SIG-M5 treated with dmso at 0.1 percent for 504 hours (cell line): ENCODE measurements around the gene S100A12.

Experiments used
- DNase-seq: peaks from one replicate; lab custom pipeline; 2025; ENCODE audit not compliant: unreplicated experiment; lab: John Stamatoyannopoulos, UW

Gene S100A12

DNA sequence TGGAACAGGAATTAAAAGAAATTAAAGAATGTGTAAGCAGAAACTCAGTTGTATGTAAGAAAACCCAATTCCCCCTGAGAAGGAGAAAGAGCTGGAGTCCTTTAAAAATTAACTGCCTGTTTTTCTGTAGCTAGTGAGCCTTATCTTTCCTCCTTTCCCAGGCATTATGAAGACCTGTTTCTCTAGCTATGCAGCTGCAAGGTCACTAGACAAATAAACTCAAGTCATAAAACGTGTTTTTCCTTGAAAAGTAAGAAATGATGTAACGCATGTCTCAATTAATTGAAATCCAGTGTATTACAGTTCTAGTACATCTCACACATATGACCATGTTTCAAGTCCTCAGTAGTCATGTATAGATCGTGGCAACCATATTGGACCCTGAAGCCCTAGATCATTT is 5.3 kb downstream of the S100A12 start:
- DNase-seq: no peak

DNA sequence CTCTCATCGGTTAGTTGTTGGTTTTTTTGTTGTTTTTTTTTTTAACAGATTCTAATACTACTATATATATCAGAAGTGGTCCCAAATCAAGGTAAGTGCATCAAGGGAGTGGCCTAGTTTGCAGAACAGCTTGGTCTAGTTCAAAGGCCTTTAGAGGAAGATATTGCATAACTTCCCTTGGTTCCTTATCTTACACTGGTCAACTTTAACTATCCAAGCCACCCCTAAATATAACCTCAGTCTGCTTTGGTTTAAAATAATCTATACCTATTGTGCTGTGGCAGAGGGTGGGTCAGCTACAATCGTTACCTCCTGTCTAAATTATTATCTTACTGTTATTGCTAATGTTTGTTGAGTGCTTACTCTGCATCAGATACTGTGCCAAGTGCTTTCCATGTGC is 6.9 kb downstream of the S100A12 start:
- DNase-seq: peak; percentile 54

DNA sequence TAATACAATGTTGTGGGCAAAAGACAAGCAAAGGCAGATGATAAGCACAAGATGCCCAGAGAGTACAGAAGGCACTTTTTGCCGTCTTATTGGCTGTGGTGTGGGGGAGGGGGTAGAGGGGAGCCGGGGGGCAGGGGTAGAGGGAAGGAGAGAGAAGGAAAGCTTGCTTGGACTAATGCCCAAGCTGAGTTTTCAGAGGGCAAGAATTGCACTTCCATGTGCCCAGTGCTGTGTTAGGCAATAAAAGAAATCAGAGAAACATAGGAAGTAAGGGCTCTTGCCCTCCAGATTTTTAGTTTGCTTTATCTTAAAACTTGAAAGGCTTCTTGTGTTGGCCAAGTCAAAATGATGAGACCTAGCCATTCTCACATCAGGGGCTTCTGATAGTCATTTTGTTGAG is 8.3 kb downstream of the S100A12 start:
- DNase-seq: no peak

DNA sequence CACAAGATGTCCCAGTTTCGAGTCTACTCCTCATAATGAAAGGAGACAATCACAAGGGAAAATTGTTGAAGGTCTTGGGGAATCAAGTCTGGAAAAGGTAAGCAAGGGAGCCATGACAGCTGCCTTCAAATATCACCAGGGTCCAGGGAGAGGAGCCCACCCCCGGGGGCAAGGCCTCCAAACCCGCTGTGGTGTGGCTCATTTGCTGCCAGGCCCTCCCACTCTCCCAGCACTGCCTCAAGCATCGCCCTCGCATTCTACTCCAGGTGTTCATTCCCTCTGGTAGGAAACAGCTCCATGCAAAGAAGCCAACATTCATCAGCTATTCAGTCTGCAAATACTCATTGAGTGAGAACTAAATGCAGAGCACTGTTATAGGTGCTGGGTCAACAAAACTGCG is 9.2 kb downstream of the S100A12 start:
- no peak for DNase-seq

DNA sequence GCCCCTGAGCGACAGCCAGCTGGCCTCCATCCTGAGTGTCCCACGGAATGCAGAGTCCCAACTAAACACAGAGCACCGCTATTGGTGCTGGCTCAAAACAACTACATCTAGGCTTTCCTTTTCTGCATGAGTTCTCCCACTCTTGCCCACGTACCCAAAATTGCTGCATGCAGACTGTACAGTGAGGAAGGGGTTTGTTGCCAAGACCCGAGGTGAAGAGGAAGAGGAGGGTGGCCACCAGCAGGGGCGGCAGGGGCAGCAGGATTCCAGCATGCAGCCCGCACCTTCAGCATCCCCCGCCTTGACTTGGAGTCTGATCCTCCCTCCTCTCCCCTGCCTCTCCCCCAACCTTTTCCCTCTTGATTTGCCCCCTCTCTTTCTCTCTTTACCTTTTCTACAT is 9.7 kb downstream of the S100A12 start:
- DNase-seq: no peak

DNA sequence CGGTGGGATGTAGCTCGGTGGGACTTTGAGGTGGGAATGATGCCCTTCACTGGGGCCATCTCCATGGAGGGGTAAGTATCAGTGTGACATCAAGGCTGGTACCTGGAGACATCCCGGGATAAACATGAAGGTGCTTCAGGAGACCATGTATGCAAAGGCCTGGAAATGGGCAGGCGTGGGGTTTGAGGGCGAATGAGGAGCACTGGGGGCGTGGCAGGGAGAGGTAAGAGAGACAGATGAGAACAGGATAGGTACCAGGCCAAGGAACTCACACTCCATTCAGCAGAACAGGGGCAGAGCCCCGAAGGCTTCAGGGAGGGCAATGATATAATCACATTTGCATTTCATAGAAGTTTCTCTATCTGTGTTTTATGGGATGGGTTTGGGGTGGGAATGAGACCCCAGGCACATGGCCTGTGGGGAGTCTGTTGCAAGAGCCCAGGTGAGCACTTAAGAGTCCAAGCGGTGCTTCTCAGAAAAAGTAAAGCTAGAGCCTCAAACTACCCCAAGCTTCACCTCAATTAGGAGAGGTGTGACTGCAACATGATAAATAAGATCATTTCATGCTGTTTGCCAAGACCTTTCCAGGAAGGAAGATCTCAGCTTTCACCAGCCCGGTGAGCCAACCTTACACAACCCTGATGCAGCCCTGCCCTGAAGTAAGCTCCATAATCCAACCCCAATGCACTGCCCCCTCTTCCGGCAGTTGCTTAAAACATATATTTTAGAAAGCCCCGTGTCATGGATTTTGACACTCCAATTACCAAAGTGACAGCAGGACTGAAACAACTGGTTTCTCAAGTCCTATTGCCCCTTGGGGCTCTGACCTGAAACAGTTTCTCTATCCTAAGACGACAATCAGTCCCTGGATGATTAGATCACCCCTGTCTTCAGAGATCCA is 10.4 kb downstream of the S100A12 start:
- DNase-seq: peak; percentile 94

DNA sequence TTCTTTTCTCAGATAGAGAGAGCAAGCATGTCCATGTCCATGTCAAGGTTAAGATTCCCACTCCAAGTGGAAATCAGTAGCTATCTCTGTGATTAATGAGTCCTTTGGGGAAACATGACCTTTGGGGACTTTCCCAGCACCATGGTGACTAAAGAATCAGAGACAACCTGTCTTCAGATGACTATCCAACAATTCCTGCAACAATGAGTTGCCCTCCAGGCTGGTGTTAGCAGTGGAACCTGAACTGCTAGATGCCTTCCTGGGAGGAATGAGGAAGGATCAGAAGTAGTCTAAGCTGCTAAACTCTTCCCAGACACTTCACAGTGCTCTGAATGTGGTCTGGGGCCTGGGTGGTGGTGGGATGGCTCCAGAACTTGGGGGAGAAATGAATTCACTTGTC is 11.3 kb downstream of the S100A12 start:
- DNase-seq: peak; percentile 34

DNA sequence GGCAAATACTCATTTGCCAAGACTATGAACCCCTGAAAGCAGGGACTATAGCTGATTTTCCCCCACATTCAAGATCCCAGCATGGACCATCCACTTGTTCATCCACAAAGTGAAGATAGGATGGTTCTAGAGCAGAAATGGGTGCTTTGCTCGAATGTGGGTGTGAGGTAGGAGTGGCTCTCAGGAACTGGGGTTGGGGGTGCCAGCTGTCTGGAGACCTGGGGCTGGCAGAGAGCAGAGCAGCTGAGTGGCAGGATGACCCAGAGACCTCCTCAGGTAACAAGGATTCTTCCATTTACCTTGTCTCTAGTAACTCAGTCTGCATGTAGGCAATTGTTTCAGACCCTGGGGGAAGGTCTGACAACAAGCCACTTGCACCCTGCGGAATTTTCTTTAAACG is 11.8 kb downstream of the S100A12 start:
- DNase-seq: no peak

DNA sequence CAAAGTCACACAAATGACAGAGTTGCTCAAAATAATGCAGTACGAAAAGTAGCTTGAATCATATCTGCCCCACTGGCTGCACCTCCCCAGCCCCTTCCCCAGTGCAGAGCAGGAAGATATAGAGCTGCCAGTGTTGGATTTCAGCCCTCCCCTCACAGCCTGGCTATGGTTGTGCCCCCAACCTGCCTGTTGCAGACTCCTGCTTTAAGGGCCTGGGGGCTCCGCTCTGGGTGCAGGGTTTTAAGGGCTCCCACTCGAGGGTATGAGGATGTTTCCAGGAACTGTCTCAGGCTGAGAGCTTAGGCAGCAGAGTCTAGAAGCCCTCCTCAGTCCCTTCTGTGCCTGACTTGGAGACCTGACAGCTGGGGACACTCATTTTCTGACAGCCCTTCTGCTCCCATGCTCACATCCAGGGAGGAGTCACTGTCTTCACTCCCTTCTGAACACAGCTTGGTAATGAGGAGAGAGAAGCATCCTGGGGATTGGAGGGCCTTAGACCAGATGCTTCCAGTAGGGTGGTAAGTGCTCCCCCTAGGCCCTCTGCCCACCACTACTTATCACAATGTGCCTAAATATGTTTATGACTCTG is 13.1 kb downstream of the S100A12 start:
- DNase-seq: no peak

DNA sequence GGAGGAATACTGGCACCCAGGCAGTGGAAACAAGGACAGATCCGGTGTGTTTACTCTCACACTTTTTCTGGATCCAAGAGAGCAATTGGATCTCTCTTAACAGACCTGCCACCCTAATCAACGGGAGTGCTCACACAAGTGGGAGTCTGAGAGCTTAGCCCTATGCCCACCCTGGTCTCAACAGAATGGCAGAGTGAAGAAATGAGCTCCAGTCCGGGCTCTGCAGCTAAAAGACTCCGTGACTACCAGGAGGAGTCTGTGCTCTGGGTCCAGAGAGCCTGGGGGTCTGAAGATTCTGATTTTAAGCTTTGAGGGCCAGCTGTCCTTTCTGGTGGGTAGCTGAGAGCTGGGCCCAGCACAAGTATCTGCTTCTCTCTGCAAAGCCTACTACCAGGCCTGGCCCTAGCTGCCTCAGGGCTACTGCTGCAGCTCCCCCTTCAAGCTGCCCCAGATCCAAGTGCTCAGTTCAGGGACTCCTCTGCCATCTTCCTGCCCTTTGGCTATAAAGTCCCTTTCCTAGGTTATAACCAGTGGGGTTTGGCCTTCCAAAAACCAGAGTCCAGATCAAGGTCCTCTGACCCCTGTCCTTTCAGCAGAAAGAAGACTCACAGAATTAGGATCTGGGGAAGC is 13.8 kb downstream of the S100A12 start:
- DNase-seq: no peak

DNA sequence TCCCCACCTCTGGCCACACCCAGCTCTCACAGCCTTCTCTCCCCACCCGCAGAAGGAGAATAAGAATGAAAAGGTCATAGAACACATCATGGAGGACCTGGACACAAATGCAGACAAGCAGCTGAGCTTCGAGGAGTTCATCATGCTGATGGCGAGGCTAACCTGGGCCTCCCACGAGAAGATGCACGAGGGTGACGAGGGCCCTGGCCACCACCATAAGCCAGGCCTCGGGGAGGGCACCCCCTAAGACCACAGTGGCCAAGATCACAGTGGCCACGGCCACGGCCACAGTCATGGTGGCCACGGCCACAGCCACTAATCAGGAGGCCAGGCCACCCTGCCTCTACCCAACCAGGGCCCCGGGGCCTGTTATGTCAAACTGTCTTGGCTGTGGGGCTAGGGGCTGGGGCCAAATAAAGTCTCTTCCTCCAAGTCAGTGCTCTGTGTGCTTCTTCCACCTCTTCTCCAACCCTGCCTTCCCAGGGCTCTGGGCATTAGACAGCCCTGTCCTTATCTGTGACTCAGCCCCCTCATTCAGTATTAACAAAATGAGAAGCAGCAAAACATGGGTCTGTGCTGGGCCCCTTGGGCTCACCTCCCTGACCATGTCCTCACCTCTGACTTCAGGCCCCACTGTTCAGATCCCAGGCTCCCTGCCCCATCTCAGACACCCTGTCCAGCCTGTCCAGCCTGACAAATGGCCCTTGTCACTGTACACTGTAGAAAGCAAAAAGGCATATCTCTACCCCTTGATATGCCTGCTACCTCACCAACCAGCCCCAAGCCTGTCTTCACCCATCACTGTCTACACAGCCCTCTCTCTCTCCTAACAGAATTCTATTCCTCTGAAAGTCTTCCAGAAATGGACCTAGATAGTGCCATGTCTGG is 14.6 kb downstream of the S100A12 start:
- no peak for DNase-seq

DNA sequence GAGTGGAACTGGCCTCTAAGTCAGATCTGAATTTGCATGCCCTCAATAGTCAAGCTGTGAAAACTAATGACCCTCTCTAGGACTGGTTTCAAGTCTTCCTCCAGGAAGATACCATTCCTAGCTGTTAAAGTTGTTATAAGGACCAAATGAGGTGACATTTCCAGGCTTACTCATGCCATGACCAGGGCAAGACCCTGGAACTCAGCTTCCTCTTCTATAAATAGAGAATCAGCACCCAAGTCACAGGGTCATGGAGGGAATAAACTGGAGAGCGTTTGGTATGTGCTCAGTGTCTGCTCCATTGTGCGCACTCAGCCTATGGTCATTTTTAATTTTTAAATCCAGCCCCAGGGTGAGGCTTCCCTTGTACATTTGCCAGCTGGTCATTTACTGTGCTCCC is 15.2 kb downstream of the S100A12 start:
- DNase-seq: no peak

DNA sequence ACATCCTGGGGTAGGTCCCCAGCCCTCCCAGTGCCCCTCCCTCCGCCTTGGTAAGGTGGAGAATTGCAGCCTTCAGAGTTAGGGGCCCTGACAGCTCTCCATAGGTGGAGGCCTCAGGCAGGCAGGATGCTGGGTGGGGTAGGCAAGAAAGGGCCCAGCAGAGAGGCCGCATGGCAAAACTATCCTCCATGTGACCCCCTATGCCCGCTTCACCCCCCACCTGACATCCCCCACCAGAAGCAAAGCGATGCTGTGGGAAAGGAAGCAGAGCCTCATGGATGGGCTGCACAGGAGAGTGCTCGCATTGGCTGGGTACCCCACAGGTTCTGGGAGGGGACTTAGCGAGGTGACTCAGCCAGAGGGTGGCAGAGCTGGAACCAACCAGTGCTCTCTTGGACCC is 16.2 kb downstream of the S100A12 start:
- no peak for DNase-seq

DNA sequence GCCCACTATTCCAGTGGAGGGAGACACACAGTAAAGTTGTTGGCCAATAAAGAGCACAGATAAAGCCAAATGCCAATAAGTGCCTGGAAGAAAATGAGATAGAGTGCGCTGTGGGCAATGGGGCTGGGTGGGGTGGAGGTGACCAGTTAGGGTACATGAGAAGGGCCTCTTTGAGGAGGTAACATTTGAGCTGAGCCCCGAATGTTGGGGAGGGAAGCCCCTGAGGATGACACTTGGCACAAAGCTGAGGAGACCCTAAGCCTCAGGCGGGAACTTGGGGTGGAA is 16.8 kb downstream of the S100A12 start:
- DNase-seq: no peak

DNA sequence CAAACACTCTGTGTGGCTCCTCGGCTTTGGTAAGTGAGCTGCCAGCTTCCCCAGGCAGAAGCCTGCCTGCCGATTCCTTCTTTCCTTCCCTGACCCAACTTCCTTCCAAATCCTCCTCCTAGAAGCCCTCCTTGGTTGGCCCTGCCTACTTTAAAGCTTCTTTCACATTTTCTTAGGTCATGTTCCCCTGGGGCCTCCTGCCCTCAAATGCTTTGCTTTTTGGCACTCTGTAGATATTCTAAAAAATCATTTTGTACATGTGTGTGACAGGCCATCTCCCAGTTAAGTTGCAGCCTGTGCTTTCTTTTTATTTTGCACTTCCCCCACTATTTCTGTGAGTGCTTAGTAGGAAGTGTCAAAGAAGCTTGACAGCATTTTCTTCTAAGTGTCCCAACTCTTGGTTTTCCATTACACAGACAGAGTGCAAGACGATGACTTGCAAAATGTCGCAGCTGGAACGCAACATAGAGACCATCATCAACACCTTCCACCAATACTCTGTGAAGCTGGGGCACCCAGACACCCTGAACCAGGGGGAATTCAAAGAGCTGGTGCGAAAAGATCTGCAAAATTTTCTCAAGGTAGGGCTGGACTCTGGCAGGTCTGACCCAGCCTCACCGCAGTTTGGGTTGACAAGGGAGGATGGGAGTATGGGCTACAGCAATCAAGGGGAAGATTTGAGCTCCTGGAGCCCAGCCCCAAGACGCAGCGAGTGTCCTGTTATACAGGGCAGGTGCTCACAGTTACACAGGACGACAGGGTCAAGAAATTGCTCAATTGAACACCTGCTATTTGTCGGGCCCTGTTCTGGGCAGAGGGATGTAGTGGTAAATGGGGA is 17.3 kb downstream of the S100A12 start, which contains the start of gene S100A9:
S100A9 (plus strand) TSS at position 2 of the 838 bp plus-strand sequence; CDS start at position 432, 430 bp downstream.
- DNase-seq: peak; percentile 86

DNA sequence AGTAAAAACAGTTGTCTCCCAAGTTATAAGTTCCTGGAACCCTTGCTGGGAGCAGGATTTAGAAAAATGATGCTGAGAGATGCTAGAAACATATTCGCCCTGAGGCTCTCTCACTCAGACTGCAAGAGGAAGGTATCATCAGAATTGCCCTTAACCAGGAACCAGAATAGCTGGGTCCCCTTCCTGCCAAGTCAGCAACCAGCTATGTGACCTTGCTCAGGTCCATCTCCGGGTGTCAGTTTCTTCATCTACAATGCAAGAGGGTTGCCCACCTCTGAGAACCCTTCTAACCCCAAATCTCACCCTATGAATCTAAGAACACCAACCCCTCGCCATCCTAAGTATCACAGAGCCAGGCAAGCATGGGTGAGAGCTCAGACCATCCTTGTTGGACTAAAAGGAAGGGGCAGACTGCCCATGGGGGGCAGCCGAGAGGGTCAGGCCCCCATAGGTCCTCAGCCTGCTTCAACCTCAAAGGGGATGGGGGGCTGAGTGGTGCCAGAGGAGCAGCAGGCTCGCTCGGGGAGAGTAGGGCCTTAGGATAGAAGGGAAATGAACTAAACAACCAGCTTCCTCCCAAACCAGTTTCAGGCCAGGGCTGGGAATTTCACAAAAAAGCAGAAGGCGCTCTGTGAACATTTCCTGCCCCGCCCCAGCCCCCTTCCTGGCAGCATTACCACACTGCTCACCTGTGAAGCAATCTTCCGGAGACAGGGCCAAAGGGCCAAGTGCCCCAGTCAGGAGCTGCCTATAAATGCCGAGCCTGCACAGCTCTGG is 18.2 kb downstream of the S100A12 start:
- peak; percentile 93 for DNase-seq

DNA sequence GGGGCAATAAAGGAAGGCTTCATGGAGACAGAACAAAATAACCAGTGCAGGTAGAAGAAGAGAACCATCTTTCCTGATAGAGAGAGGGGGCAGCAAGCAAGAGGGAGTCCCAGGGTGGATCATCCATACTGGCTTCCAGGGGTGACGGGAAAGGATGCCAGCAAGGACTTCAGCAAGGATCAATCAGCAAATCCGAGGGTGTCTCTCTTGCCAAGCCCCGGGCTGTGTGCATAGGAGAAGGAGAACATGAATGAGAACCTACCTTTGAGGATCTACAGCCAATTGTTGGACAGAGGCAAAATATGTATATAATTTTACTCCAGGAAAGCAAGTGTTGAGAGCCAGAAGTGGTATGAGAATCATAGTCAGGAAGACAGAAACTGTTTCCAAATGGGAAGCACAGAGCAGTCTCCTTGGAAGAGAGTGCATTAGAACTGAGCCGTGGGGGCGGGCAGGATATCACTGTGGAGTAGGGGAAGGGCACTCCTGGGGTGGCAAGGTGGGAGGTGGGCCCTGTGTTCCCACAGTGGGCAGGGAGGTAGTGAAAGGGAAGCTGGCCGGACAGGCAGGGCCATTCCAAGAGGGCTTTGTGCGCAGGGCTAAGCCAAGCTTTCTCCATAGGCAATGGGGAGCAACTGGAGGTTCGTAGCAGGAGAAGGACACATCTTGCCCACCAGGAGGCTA is 18.9 kb downstream of the S100A12 start:
- DNase-seq: no peak

DNA sequence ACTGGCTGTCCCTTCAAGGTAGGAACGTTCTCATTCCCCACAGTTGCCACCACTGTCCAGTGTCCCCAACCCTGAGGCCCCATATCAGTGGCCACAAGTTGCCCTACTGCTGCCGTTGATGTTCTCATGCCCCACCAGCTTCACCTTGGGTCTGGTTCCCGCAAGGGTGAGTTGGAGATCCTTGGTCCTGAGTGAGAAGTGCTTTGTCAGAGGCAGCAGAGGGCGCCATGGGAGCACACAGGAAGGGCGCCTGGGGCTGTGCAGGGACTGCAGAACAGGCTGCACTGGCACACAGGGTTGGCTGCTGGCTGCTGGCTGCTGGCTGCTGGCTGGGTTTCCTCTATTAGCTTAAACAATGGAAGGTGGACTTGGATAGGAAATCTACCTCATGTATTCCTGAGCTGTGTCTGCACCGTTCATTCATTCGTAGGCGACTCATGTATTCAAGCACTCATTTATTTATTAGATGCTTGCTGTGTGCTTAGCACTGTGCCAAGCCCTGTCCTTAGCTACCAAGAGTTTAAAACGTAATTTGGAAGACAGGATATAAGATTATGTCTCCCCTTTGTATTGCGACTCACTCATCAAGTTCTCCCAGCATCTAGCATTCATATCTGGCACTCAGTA is 19.9 kb downstream of the S100A12 start:
- peak; percentile 94 for DNase-seq
